Measurements from ENCODE around the gene ZNF784. TPM values are rescaled to one million over a fixed set of nuclear protein-coding genes. Genes with fewer than 3 reads are reported as not detected.

Gene ZNF784
- total and polyA plus RNA-seq, 9 of the 15 experiments (the other 6 are each of a cell fraction or from before 2014, with no cell fraction given), result 0.14 to 6.1 (median 2.1) TPM

DNA sequence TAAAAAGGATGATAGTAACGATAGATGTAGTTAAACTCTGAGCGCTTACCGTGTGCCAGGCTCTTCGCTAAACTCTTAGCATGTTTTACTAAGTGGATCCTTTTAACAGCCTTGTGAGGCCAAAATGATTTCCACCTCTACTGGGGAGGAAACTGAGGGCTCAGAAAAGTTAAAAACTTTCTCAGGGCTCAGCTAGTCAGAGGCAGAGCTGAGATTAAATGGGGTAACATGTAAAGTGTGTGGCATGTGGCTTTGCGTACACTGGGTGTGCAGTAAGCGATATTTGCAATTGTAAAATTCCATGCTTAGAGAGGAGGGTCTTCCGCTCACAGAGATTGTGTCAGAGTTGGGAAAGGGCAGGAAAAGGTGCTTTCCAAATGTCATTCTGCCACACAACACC, 32.2 kb upstream of the ZNF784 start:
- Histone ChIP-seq H3K9me3 (replicated peaks; ENCODE audit: control insufficient read depth, insufficient read depth, low read depth, low read length) (no peaks in the 10 kb centered on the region), H3K79me2 (ENCODE audit: control insufficient read depth, insufficient read depth, low read length) (peaks cover 67% of the 10 kb centered on the region), H3K9ac (ENCODE audit: insufficient read depth in 1 of 2, low read depth in 2 of 2, low read length in 2 of 2) (peak overlapping the region; percentile 98 to 99), H3K4me2 (ENCODE audit: insufficient read depth, low read length) (peak overlapping the region; percentile 99), H3K27me3 (ENCODE audit: control insufficient read depth in 2 of 2, insufficient read depth in 2 of 2, low read length in 2 of 2) (no peaks in the 10 kb centered on the region), H3K9me1 (ENCODE audit: control insufficient read depth, insufficient read depth, low read length) (peaks cover 6% of the 10 kb centered on the region), H3K36me3 (ENCODE audit: control insufficient read depth, insufficient read depth, low read length) (peaks cover 72% of the 10 kb centered on the region), H3K27ac (ENCODE audit: extremely low read depth, low read depth, low read length) (peak overlapping the region; percentile 100), H2AFZ (ENCODE audit: low read depth, low read length) (no peak overlapping the region), H3K4me1 (replicated peaks in 1 of 2; ENCODE audit: control insufficient read depth in 2 of 2, insufficient read depth in 2 of 2, low read length in 2 of 2) (peaks cover 20 to 50% of the 10 kb centered on the region in 2 experiments; a peak in 4 of 5 replicates), H3K4me3 (peak overlapping the region; percentile 70), H4K20me1 (replicated peaks; ENCODE audit: control insufficient read depth, insufficient read depth, low read length) (peaks cover 46% of the 10 kb centered on the region)
- FAIRE-seq (no peak), DNase-seq (ENCODE audit: extremely low read depth in 1 of 4, low spot score in 3 of 4) (no peak), ATAC-seq (no peak)
- WGBS (ENCODE audit: insufficient coverage, low coverage, missing lambda C conversion rate), result 5% methylated on average over 7 of the region's 7 CpGs
- POLR2A ChIA-PET, result interaction anchor here (0.7 to 3.5 kb wide), 8 partner anchors 8 to 249 kb away, joined by 3 to 21 read pairs (median 7); partner anchors contain the start of gene UBE2S
- intact Hi-C loops (cut with micrococcal nuclease) (no loop called here), in situ Hi-C loops (cut with MboI) (no loop called here)
- CTCF ChIA-PET (ENCODE audit: low intra/inter-chr PET ratio), result no interaction called here
- TF ChIP-seq RBBP5 (IDR thresholded peaks at IDR 0.05; ENCODE audit: borderline replicate concordance, insufficient read depth, low read length, poor library complexity, severe bottlenecking) (peak; percentile 8), ELF1 (tag; IDR thresholded peaks at IDR 0.05) (no peak)
- BruUV-seq (replicated peaks), result no TSS peak

- CTCF ChIA-PET (ENCODE audit: low intra/inter-chr PET ratio), result no interaction called here
- H3K9me3 ChIP-seq (replicated peaks; ENCODE audit: control insufficient read depth, insufficient read depth, low read depth, low read length), result no peaks in the 10 kb centered on the region
- POLR2A ChIA-PET, result interaction anchor here (0.7 to 3.5 kb wide), 4 partner anchors 9 to 34 kb away, joined by 3 to 21 read pairs (median 8); no protein-coding TSS in a partner anchor
- peaks cover 42% of the 10 kb centered on the region for H4K20me1 ChIP-seq (replicated peaks; ENCODE audit: control insufficient read depth, insufficient read depth, low read length)
- peak overlapping the region; percentile 99 for H3K4me2 ChIP-seq (ENCODE audit: insufficient read depth, low read length)
- no peaks in the 10 kb centered on the region for H3K27me3 ChIP-seq (ENCODE audit: control insufficient read depth in 2 of 2, insufficient read depth in 2 of 2, low read length in 2 of 2)
- in situ Hi-C loops (cut with MboI) (no loop called here), intact Hi-C loops (cut with micrococcal nuclease) (no loop called here)
- no peak for ATAC-seq
- H3K9ac ChIP-seq (ENCODE audit: insufficient read depth in 1 of 2, low read depth in 2 of 2, low read length in 2 of 2), result peak overlapping the region; percentile 98 to 99
- BruUV-seq (replicated peaks), result TSS peak; percentile 51
- H3K9me1 ChIP-seq (ENCODE audit: control insufficient read depth, insufficient read depth, low read length), result peaks cover 6% of the 10 kb centered on the region
- peak overlapping the region; percentile 73 for H2AFZ ChIP-seq (ENCODE audit: low read depth, low read length)
- FAIRE-seq, result no peak
- under 1% methylated on average over 12 of the region's 19 CpGs for WGBS (ENCODE audit: insufficient coverage, low coverage, missing lambda C conversion rate)
- H3K36me3 ChIP-seq (ENCODE audit: control insufficient read depth, insufficient read depth, low read length), result peaks cover 71% of the 10 kb centered on the region
- H3K4me1 ChIP-seq (replicated peaks in 1 of 2; ENCODE audit: control insufficient read depth in 2 of 2, insufficient read depth in 2 of 2, low read length in 2 of 2), result peaks cover 20 to 55% of the 10 kb centered on the region in 2 experiments; a peak in 4 of 5 replicates
- DNase-seq (ENCODE audit: extremely low read depth in 1 of 4, low spot score in 3 of 4), result no peak
- H3K27ac ChIP-seq (ENCODE audit: extremely low read depth, low read depth, low read length), result peak overlapping the region; percentile 100
- H3K4me3 ChIP-seq, result peak overlapping the region; percentile 70
- peaks cover 58% of the 10 kb centered on the region for H3K79me2 ChIP-seq (ENCODE audit: control insufficient read depth, insufficient read depth, low read length)
- TF ChIP-seq CHD2 (IDR thresholded peaks at IDR 0.05; ENCODE audit: low read depth, low read length), result no peak
- TF ChIP-seq FOXK2 (conservative IDR thresholded peaks at IDR 0.05 in 1 of 2, IDR thresholded peaks at IDR 0.05 in 1 of 2; ENCODE audit: low read depth in 2 of 2), result 0 out of 4 replicates have a peak, but pooled peaks of 1 of the 2 experiments have one; percentile 9
- peak; percentile 78 to 93 for TF ChIP-seq MNT (conservative IDR thresholded peaks at IDR 0.05)
- peak; percentile 71; the same call in 1 of the 2 replicates for TF ChIP-seq SIN3B (IDR thresholded peaks at IDR 0.05; ENCODE audit: low read depth)
- no peak for TF ChIP-seq JUN (IDR thresholded peaks at IDR 0.05; ENCODE audit: borderline replicate concordance, low read depth, low read length)
- no peak for TF ChIP-seq JUN (CRISPR knock-in tag; IDR thresholded peaks at IDR 0.05; ENCODE audit: borderline replicate concordance)
- peak; percentile 91 for TF ChIP-seq NKRF (IDR thresholded peaks at IDR 0.05; ENCODE audit: borderline replicate concordance)
- no peak for TF ChIP-seq FOXA3 (CRISPR knock-in tag; conservative IDR thresholded peaks at IDR 0.05 in 1 of 2, IDR thresholded peaks at IDR 0.05 in 1 of 2)
- peak; percentile 69 for TF ChIP-seq GABPA (tag; conservative IDR thresholded peaks at IDR 0.05; ENCODE audit: low read depth)
These were observed 31.3 kb upstream of the ZNF784 start for GRCh38 chr19:55655648-55656040.

Data from K562 (cell line).